ENCODE measurements around the gene SSTR4. TPM values are rescaled to one million over a fixed set of nuclear protein-coding genes. Genes with fewer than 3 reads are reported as not detected.

Gene SSTR4
- total RNA-seq, 3 donors from 2014 or later, result 0.19 TPM; not detected in 2

GRCh38 chr20:23005776-23006175 is 29.3 kb upstream of the SSTR4 start:
- H3K4me1 ChIP-seq (ENCODE audit: low read depth), result no peaks in the 10 kb centered on the region
- DNase-seq, result no peak

GRCh38 chr20:23007462-23007861 is 27.6 kb upstream of the SSTR4 start:
- Histone ChIP-seq H3K4me1 (ENCODE audit: low read depth) (no peaks in the 10 kb centered on the region), H3K36me3 (ENCODE audit: low read depth) (no peaks in the 10 kb centered on the region), H3K9me3 (no peaks in the 10 kb centered on the region), H3K4me3 (no peak overlapping the region)
- TF ChIP-seq CTCF (IDR thresholded peaks at IDR 0.05), result no peak
- intact Hi-C loops (cut with DNase I, micrococcal nuclease), result no loop called here
- DNase-seq, result no peak
- ATAC-seq, result no peak

More at GRCh38 chr20:23005776-23006175, 29.3 kb upstream of the SSTR4 start:
- ATAC-seq, result no peak
- no peak for TF ChIP-seq CTCF (IDR thresholded peaks at IDR 0.05)
- no peaks in the 10 kb centered on the region for H3K36me3 ChIP-seq (ENCODE audit: low read depth)
- no peaks in the 10 kb centered on the region for H3K9me3 ChIP-seq
- intact Hi-C loops (cut with DNase I, micrococcal nuclease), result no loop called here
- H3K4me3 ChIP-seq, result no peak overlapping the region

- H3K9me3 ChIP-seq, result no peaks in the 10 kb centered on the region
These were observed 27.0 kb upstream of the SSTR4 start for GRCh38 chr20:23007886-23008655.

GRCh38 chr20:23008667-23009066 is 26.4 kb upstream of the SSTR4 start:
- ATAC-seq, result no peak

More at GRCh38 chr20:23007886-23008655, 27.0 kb upstream of the SSTR4 start:
- DNase-seq (no peak), ATAC-seq (no peak)
- no peaks in the 10 kb centered on the region for H3K4me1 ChIP-seq (ENCODE audit: low read depth)
- no peak for TF ChIP-seq CTCF (IDR thresholded peaks at IDR 0.05)
- H3K4me3 ChIP-seq, result no peak overlapping the region
- H3K36me3 ChIP-seq (ENCODE audit: low read depth), result no peaks in the 10 kb centered on the region
- intact Hi-C loops (cut with DNase I, micrococcal nuclease), result no loop called here

GRCh38 chr20:23009636-23010035 is 25.5 kb upstream of the SSTR4 start:
- H3K4me1 ChIP-seq (ENCODE audit: low read depth), result no peaks in the 10 kb centered on the region
- H3K9me3 ChIP-seq, result no peaks in the 10 kb centered on the region
- no peak overlapping the region for H3K4me3 ChIP-seq
- no peak for ATAC-seq
- TF ChIP-seq CTCF (IDR thresholded peaks at IDR 0.05), result no peak
- H3K36me3 ChIP-seq (ENCODE audit: low read depth), result no peaks in the 10 kb centered on the region
- no peak for DNase-seq
- intact Hi-C loops (cut with DNase I, micrococcal nuclease), result no loop called here

More at GRCh38 chr20:23008667-23009066, 26.4 kb upstream of the SSTR4 start:
- no peak for TF ChIP-seq CTCF (IDR thresholded peaks at IDR 0.05)
- Histone ChIP-seq H3K4me1 (ENCODE audit: low read depth) (no peaks in the 10 kb centered on the region), H3K9me3 (no peaks in the 10 kb centered on the region), H3K4me3 (no peak overlapping the region), H3K36me3 (ENCODE audit: low read depth) (no peaks in the 10 kb centered on the region)
- intact Hi-C loops (cut with DNase I, micrococcal nuclease), result no loop called here
- DNase-seq, result no peak
